K562 (cell line): Measurements from ENCODE around the gene VPS4A.

Experiments used
- BACH1 ChIP-seq: fragments of 200-800 bp; sonication (Bioruptor generic); IDR thresholded peaks from 2 replicates; pipeline ENCODE4 v1.6.1; 2016; ENCODE audit warnings: missing genetic modification characterization, missing compliant biosample characterization
- CBFA2T2 ChIP-seq: fragments of 450-650 bp; conservative IDR thresholded peaks from 2 replicates; pipeline ENCODE4 v1.6.1; 2017; ENCODE audit warnings: mild to moderate bottlenecking
- CBX5 ChIP-seq: IDR thresholded peaks from 2 replicates; pipeline ENCODE4 v1.6.1; 2014; ENCODE audit warnings: low read depth, borderline replicate concordance
- DACH1 ChIP-seq: fragments of 450-650 bp; IDR thresholded peaks from 2 replicates; pipeline ENCODE4 v1.6.1; 2018; ENCODE audit not compliant: partially characterized antibody
- HSF4 ChIP-seq: fragments of 250-450 bp; sonication (Bioruptor Pico); IDR thresholded peaks from 2 replicates; pipeline ENCODE4 v2.1.2; 2022; ENCODE audit warnings: mild to moderate bottlenecking, moderate library complexity, borderline replicate concordance
- PHF21A ChIP-seq: fragments of 450-650 bp; IDR thresholded peaks from 2 replicates; pipeline ENCODE4 v1.6.1; 2017; ENCODE audit warnings: low read depth, borderline replicate concordance
- PHF8 ChIP-seq: fragments of 200-600 bp; sonication (generic); IDR thresholded peaks from 2 replicates; pipeline ENCODE4 v1.6.1; 2012; ENCODE audit warnings: mixed run types, mild to moderate bottlenecking, inconsistent platforms, low read length, moderate library complexity, borderline replicate concordance
- SETDB1 ChIP-seq: IDR thresholded peaks from one replicate; pipeline ENCODE4 v1.6.1; 2012; ENCODE audit warnings: low read length, control low read depth, inconsistent platforms
- SNRNP70 ChIP-seq: fragments of 200-400 bp; formaldehyde crosslinking; optimal IDR thresholded peaks from 2 replicates; pipeline ENCODE3; 2017; ENCODE audit warnings: low read depth, low read length
- SRSF9 ChIP-seq: fragments of 200-400 bp; formaldehyde crosslinking; IDR thresholded peaks from 2 replicates; pipeline ENCODE4 v1.6.1; 2017; ENCODE audit warnings: low read depth, low read length, borderline replicate concordance
- ZC3H11A ChIP-seq: IDR thresholded peaks from 2 replicates; pipeline ENCODE4 v1.6.1; 2012; ENCODE audit warnings: low read depth, low read length, improper control_type of control experiment
- ZNF282 ChIP-seq: sonication (generic); formaldehyde crosslinking; IDR thresholded peaks from 2 replicates; pipeline ENCODE4 v1.8.1; 2023; ENCODE audit warnings: missing genetic modification reagents
- TF ChIP-seq, protein P1 (sequence below): sonication (generic); formaldehyde crosslinking; IDR thresholded peaks from 2 replicates; pipeline ENCODE4 v1.8.0; 2022; ENCODE audit warnings: mild to moderate bottlenecking, missing genetic modification reagents

DNA sequence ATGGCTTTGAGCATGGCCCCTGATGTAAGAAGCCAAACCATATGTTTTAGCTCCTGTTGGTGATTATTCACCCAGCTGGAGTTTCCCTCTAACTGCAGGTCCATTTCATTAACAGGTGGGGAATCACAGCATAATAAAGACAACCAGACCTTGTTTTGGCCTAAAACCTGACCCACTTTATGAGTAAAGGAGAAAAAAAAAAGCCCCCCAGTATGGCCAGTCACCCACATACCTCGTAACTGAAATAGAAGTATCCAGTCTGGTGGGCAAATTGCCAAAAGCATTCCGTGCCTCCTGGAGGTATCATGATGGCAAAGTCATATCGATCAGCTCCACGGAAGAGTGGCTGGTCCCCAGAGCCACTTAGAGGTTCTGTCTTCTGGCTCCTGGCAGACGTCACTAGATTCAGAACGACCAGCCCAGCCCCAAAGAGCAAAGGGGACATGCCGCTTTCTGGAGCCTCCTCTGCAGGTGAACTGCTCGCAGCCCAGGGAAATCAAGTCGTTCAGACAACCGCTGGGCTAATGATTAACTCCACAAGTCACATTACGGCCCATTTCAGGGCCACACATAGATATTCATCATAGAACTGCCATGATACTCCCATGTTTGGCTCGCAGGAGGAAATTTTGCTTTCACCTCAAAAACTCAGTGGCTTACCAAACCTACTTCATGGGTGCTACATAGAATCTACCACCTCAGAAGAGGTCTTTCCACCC is 40.3 kb downstream of the VPS4A start, which contains the start of gene TMED6:
- no peak for TF ChIP-seq SRSF9
- TF ChIP-seq SNRNP70, result no peak
- TF ChIP-seq DACH1, result no peak
- TF ChIP-seq, protein P1, sequence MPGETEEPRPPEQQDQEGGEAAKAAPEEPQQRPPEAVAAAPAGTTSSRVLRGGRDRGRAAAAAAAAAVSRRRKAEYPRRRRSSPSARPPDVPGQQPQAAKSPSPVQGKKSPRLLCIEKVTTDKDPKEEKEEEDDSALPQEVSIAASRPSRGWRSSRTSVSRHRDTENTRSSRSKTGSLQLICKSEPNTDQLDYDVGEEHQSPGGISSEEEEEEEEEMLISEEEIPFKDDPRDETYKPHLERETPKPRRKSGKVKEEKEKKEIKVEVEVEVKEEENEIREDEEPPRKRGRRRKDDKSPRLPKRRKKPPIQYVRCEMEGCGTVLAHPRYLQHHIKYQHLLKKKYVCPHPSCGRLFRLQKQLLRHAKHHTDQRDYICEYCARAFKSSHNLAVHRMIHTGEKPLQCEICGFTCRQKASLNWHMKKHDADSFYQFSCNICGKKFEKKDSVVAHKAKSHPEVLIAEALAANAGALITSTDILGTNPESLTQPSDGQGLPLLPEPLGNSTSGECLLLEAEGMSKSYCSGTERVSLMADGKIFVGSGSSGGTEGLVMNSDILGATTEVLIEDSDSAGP (CRISPR knock-in tag), result no peak
- TF ChIP-seq PHF21A, result no peak
- TF ChIP-seq CBFA2T2, result no peak
- no peak for TF ChIP-seq ZC3H11A
- no peak for TF ChIP-seq PHF8
- no peak for TF ChIP-seq HSF4 (CRISPR knock-in tag)
- TF ChIP-seq SETDB1, result no peak
- TF ChIP-seq BACH1 (tag), result no peak
- TF ChIP-seq CBX5, result no peak
- TF ChIP-seq ZNF282 (CRISPR knock-in tag), result no peak
